ENCODE results near the gene HOXA5.

The HOXA5 gene

DNA sequence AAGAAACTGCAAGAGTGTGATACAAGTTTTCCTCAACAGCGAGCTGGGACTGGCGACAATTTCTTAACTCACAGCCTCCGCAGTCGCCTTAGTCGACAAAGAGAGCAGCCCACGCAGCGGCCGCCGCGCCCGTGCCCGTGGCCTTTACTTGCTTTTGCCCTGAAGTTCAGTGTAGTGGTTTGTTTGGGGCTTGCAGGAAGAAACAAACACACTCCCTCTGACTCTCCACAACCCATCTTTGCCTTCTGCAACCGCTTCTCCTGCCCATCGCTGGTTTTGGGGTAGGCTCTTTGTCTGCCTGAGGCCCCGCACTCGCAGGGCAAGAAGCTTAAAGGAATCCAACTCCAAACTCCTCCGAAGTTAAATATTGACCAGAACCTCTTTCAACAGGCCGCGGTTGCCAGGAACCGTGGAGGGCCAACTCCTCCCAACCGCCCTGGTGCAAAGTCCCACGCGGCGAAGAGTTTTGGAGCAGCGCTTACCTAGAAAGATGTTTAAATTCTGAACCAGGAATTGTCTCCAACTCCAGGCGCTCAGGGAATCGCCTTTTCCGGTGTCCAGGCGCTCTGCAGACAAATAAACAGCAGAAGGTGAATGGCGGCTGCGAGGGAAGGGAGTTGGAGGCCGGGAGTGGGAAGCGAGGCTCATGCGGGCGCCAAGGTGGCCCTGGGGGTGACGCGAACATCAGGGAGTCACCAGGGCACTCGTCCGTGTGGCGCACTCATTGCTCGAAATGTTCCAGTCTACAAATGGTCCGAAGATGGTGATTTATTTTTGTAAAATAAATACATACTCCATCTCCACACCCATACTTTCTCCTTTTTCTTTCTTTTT, 21.2 kb downstream of the HOXA5 start:
- Histone ChIP-seq H3F3A (ENCODE audit: insufficient read depth, low read length) (no peaks in the 10 kb centered on the region), H3K36me3 (replicated peaks; ENCODE audit: insufficient read depth, low read length) (no peaks in the 10 kb centered on the region), H3K27ac (ENCODE audit: low read length) (no peak overlapping the region), H3K9ac (ENCODE audit: low read length) (no peak overlapping the region), H4K20me1 (ENCODE audit: insufficient read depth, low read length) (no peaks in the 10 kb centered on the region), H3K4me1 (ENCODE audit: low read length) (no peaks in the 10 kb centered on the region), H3K9me3 (replicated peaks; ENCODE audit: insufficient read depth, low read length) (no peaks in the 10 kb centered on the region), H2AFZ (ENCODE audit: low read length) (no peak overlapping the region), H3K9me2 (replicated peaks; ENCODE audit: insufficient read depth, low read length) (no peaks in the 10 kb centered on the region), H3K79me2 (ENCODE audit: low read length) (no peaks in the 10 kb centered on the region), H3K4me3 (ENCODE audit: low read length) (no peak overlapping the region), H3K4me2 (ENCODE audit: low read depth, low read length) (no peak overlapping the region), H3K27me3 (replicated peaks; ENCODE audit: insufficient read depth, low read length) (peaks cover 6% of the 10 kb centered on the region; the same call in 1 of the 2 replicates)
- DNase-seq: no peak
- TF ChIP-seq, protein P1, sequence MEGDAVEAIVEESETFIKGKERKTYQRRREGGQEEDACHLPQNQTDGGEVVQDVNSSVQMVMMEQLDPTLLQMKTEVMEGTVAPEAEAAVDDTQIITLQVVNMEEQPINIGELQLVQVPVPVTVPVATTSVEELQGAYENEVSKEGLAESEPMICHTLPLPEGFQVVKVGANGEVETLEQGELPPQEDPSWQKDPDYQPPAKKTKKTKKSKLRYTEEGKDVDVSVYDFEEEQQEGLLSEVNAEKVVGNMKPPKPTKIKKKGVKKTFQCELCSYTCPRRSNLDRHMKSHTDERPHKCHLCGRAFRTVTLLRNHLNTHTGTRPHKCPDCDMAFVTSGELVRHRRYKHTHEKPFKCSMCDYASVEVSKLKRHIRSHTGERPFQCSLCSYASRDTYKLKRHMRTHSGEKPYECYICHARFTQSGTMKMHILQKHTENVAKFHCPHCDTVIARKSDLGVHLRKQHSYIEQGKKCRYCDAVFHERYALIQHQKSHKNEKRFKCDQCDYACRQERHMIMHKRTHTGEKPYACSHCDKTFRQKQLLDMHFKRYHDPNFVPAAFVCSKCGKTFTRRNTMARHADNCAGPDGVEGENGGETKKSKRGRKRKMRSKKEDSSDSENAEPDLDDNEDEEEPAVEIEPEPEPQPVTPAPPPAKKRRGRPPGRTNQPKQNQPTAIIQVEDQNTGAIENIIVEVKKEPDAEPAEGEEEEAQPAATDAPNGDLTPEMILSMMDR (IDR thresholded peaks at IDR 0.05; ENCODE audit: low read length): no peak
- TF ChIP-seq EZH2 (optimal IDR thresholded peaks at IDR 0.05; ENCODE audit: low read depth, low read length) (no peak), EZH2phosphoT487 (IDR thresholded peaks at IDR 0.05; ENCODE audit: low read length) (no peak)

DNA sequence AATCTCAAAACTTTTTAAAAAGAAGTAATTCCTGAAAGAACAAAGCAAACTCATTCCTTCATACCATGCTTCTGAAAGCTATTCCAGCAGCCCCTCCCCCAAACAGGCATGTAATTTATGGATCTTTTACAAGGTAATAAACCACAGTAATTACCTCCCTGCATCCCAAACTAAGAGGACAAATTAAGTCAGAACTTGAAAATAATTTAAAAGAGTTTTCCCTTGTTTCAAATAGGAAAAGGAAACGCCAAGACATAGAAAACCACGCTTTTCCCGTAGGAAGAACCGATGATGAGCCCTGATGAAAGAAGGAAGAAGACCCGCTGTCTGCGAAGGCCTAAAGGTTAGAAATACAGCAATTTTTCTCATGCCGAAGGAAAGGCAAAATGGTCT, 21.8 kb downstream of the HOXA5 start:
- Histone ChIP-seq H3K79me2 (ENCODE audit: low read length) (no peaks in the 10 kb centered on the region), H2AFZ (ENCODE audit: low read length) (no peak overlapping the region), H3K4me1 (ENCODE audit: low read length) (no peaks in the 10 kb centered on the region), H3K9me2 (replicated peaks; ENCODE audit: insufficient read depth, low read length) (no peaks in the 10 kb centered on the region), H3K27ac (ENCODE audit: low read length) (no peak overlapping the region), H3K27me3 (replicated peaks; ENCODE audit: insufficient read depth, low read length) (peaks cover 6% of the 10 kb centered on the region; the same call in 1 of the 2 replicates), H3K9me3 (replicated peaks; ENCODE audit: insufficient read depth, low read length) (no peaks in the 10 kb centered on the region), H4K20me1 (ENCODE audit: insufficient read depth, low read length) (no peaks in the 10 kb centered on the region), H3K9ac (ENCODE audit: low read length) (no peak overlapping the region), H3K4me3 (ENCODE audit: low read length) (no peak overlapping the region), H3K36me3 (replicated peaks; ENCODE audit: insufficient read depth, low read length) (no peaks in the 10 kb centered on the region), H3K4me2 (ENCODE audit: low read depth, low read length) (no peak overlapping the region), H3F3A (ENCODE audit: insufficient read depth, low read length) (no peaks in the 10 kb centered on the region)
- DNase-seq: no peak
- TF ChIP-seq, protein P1 (IDR thresholded peaks at IDR 0.05; ENCODE audit: low read length): no peak
- TF ChIP-seq EZH2 (optimal IDR thresholded peaks at IDR 0.05; ENCODE audit: low read depth, low read length): no peak
- no peak for TF ChIP-seq EZH2phosphoT487 (IDR thresholded peaks at IDR 0.05; ENCODE audit: low read length)

DNA sequence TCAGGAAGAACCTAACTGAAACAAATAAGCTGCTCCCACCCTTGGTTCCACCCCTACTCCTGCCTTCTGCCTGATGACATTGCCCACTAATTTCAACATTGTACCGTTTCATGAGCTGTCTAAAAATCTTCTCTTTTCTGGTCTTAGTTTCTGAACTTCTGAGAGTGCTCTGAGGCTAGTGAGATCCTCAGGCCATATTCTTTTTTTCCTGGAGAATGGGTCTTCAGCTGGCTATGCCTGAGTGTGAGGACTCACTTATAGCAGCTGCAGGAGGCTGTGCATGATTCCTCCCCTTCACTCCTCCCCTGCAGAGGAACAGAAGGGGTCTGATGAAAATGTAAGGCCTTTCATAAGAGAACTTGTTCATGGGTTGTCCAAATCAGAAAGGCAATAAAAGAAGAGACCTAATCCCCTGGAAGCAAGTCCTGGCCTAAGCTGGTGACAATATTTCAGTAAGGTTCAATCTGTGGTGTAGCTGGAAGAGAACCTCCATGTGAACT, 24.0 kb downstream of the HOXA5 start:
- no peaks in the 10 kb centered on the region for H3K9me2 ChIP-seq (replicated peaks; ENCODE audit: insufficient read depth, low read length)
- no peak overlapping the region for H3K4me2 ChIP-seq (ENCODE audit: low read depth, low read length)
- no peaks in the 10 kb centered on the region for H3F3A ChIP-seq (ENCODE audit: insufficient read depth, low read length)
- H3K79me2 ChIP-seq (ENCODE audit: low read length): no peaks in the 10 kb centered on the region
- H4K20me1 ChIP-seq (ENCODE audit: insufficient read depth, low read length): no peaks in the 10 kb centered on the region
- no peak overlapping the region for H3K9ac ChIP-seq (ENCODE audit: low read length)
- no peak overlapping the region for H3K4me3 ChIP-seq (ENCODE audit: low read length)
- no peak overlapping the region for H3K27ac ChIP-seq (ENCODE audit: low read length)
- no peak overlapping the region for H2AFZ ChIP-seq (ENCODE audit: low read length)
- no peaks in the 10 kb centered on the region for H3K4me1 ChIP-seq (ENCODE audit: low read length)
- TF ChIP-seq EZH2 (optimal IDR thresholded peaks at IDR 0.05; ENCODE audit: low read depth, low read length) (no peak), EZH2phosphoT487 (IDR thresholded peaks at IDR 0.05; ENCODE audit: low read length) (no peak)
- TF ChIP-seq, protein P1 (IDR thresholded peaks at IDR 0.05; ENCODE audit: low read length): no peak
- no peaks in the 10 kb centered on the region for H3K9me3 ChIP-seq (replicated peaks; ENCODE audit: insufficient read depth, low read length)
- no peaks in the 10 kb centered on the region for H3K36me3 ChIP-seq (replicated peaks; ENCODE audit: insufficient read depth, low read length)
- H3K27me3 ChIP-seq (replicated peaks; ENCODE audit: insufficient read depth, low read length): peaks cover 20% of the 10 kb centered on the region; the same call in 1 of the 2 replicates
- no peak for DNase-seq

Data from MM.1S (cell line).